ENCODE measurements around the gene NR2C2.

NR2C2 gene

DNA sequence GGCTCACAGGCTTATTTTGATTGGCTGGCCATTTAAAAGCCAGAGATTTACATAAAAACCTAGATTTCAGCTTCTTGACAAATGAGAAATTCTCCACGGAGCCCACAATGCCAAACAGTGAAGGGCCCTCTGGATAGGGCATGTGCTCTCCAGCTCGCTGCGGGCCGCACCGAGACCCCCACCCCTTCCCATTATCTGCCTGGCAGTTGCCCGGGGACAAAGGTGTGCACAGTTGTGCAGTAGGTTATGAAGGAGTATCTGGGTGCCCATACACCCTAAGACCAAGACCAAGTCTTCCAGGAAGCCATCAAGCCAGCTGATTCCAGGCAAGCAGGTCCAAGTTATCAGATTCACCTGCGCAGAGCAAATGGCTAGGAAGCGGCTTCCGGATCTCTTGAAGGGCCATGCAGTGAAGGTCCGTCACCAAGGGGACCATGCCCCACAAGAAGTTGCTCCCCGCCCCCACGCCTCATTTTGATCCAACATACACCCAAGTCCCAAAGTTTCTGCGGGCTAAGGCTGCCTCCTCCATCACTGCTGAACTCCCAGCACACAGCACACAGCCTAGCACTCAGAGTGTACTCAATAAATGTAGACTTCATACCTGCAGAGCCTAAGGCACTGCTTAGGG, 116.4 kb downstream of the NR2C2 start:
- no peak for DNase-seq (ENCODE audit: low spot score)

DNA sequence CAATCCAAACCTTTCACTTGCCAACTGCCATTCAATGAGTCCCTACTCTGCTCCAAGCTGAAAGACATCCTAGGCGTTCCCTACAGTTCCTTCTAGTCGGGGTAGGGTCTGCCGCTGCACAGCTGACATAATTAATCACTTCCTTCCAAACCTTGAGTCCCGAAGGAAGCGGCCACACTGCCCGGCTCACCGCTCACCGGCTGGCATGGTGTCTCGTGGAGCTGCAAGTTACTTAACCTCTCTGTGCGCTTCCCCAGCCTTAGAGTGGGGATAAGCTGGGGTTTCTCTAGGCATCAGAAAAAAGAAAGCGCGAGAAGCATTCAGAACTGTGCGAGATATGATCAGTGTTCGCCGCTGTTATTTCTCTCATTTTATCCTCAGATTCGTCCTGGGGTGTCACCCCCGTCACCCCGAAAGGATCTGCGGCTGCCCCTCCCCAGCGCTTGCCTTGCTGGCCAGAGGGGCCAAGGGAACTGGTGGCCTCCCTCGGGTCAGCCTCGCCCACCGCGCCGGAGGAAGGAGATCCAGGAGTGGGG, 117.0 kb downstream of the NR2C2 start:
- DNase-seq (ENCODE audit: low spot score): peak; percentile 56

DNA sequence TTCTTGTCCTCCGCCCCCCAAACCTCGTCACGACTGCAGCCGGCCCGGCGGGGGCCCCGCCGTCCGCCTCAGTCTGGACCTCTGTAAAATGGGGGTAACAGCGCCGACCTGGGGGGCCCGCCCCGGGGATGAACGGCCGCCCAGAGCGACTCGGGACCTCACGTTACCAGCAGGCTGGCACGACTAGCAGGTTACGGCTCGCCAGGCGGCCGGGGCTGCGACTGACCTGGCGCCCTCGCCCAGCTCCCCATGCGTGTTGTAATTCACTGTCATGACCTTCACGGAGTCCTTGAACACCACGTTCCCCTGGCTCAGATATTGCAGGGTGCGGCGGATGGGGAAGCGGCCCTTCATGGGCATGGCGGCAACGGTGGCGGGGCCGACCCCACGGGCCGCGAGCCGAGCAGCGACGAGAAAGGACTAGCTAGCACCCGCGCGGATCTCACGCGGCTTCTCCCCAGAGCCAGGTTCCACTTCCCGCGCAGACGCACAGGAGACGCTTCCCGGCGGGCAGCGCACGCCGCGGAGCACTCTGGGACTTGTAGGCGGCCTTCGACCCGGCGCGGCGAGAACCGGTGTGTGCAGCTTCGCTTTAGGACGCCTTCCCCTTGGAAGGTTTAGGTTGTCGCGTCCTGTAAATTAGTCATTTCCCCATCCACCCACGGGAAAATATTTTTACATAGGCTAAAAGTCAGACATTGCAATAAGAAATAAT, 117.6 kb downstream of the NR2C2 start, which contains the start of gene MRPS25:
Gene MRPS25, minus strand, starts transcription at position 481 of the 715 bp plus-strand sequence. Its CDS starts 121 bp downstream, at position 360.
- peak; percentile 95 for DNase-seq (ENCODE audit: low spot score)

DNA sequence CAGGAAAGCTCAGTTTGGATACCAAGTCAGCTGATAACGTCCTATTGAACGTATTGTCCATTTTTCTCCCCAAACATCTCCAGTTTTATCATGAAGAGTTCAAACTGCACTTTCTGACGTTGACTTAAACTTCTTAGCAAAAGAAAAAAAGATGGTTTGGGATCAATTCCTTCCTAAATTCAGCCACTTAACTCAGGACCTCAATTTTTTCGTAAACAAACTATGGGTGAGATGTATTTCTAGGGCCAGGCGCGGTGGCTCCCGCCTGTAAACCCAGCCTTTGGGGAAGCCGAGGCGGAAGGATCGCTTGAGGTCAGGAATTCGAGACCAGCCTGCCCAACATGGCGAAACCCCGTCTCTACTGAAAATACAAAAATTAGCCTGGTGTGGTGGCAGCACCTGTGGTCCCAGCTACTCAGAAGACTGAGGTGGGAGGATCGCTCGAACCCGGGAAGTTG, 118.2 kb downstream of the NR2C2 start:
- no peak for DNase-seq (ENCODE audit: low spot score)

DNA sequence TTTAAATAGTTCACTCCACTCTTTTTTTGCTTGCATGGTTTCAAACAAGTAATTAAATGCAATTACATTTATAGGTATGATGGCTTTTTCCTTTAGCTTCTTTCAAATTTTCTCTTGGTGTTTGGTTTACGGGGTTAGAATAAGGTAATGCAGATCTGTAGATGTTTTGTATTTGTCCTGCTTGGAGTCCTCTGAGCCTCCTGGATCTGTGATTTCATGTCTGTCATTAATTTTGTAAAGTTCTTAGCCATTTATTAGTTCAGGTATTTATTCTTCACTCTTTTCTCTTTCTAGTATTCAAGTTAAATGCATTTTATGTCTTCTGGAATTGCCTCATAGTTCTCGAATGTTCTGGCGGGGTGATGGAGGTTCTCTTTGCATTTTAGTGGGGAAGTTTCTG, 119.1 kb downstream of the NR2C2 start:
- no peak for DNase-seq (ENCODE audit: low spot score)

DNA sequence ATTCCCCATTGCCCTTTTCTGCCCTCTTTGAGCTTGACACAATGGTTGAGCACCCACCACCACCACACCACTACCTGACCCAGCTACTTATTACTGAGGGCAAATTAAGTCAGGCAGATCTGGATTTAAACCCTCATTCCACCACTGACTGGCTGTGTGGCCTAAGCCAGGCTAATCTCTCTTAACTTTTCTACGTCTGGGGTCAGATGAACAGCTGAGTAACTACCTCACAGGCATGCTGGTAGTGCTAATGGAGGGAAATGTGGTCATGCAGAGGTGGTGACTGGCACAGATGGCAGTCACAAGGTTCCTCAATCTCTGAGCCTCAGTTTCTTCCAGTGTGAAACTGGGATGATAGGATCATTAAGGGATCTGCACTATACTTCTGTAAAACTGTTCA, 122.1 kb downstream of the NR2C2 start:
- DNase-seq (ENCODE audit: low spot score): no peak

DNA sequence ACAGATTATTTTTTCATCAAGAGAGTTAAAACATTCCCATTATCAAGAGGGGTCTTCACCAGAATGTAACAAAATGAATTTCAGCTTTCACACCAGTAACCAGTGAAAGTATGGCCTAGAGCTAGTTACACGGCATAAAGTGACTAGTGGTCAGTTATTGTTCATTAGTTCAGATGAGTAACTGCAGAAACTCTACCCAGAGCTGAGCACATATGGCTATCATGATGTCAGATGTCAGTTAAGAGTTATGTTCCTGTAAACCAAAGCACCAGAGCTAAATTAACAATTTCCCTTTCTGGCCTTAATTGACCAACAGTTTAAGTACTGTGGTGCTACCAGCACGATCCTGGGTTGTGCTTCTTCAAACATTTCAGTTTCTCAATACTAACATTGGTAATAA, 124.3 kb downstream of the NR2C2 start:
- no peak for DNase-seq (ENCODE audit: low spot score)

DNA sequence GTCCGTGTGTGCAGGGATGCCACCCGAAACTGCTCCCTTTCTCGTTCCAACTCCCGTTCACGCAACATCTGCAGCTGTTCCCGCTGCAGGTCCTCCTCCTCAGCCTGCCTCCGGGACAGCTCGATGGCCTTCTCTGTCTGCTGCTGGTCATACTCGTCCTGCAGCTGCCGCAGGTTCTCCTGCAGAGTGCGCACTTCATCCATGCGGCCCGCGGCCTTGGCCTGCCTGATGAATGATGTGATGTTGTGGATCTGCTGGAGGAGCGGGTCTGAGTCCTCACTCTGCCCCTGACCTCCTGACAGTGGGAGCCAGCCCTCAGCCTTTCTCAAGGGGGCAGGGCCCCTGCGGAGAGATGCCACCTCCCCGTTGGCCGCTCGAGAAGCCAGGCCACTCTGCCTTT, 127.1 kb downstream of the NR2C2 start:
- DNase-seq (ENCODE audit: low spot score): no peak

DNA sequence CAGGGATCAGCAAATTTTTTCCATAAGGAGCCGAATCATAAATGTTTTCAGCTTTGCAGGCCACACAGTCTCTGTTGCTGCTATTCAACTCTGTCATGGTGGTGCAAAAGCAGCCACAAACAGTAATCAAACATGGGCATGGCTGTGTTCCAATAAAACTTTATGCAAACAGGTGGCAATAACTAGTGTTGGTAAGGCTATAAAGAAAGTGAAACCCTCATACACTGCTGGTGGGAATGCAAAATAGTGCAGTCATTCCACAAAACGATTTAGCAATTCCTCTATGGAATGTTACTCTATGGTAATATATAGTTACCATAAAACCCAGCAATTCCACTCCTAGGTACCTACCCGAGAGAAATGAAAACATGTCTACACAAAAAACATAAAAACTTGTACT, 131.7 kb downstream of the NR2C2 start:
- DNase-seq (ENCODE audit: low spot score): no peak

DNA sequence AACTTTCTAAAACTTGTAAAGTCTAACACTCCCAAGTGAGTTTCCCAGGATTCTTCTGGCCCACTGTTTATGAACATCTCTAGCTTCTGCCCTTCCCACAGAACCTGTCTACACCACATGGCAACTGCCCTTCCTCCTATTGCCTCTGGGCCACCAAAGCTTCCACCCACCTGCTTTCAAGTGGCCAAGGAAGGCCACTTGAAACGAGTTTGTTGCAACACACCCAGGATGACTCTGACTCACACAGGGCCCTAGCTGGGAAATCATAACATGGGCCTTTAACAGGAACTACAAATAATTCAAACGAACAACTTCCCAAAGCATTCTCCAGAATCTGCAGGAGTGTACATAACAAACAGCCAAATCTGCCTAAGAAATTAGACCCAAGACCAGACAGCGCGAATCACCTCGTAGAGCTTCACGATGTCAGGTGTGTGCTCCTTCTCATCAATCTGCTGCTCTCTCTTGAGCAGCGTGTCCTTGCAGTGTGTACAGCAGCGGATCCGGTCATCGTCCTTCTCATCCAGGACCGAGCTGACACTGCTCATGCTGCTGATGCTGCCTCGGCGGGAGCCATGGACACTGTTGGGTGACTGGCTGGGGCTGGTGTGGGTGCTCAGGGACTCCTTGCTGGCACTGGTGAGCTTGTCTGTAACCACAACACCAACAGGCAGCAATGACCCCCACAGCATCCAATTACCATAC, 134.7 kb downstream of the NR2C2 start:
- peak; percentile 10 for DNase-seq (ENCODE audit: low spot score)

DNA sequence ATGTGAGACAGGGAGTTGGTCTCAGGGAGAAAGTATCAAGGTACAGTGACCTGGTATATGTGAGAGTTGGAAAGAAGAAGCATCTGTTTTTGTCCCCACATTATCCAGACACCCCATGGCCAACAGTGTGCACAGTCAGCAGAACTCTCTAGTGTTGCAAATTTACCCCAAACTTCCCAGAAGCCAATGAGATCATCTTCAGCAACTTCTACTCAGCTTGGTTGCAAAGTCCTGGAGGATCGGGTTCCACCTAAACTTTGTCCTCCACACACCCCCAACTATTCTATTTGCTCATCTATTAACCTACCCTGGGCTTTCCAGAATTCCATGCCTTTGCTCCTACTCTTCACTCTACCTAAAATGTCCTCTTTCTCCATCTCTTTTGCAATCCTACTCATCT, 135.9 kb downstream of the NR2C2 start:
- no peak for DNase-seq (ENCODE audit: low spot score)

DNA sequence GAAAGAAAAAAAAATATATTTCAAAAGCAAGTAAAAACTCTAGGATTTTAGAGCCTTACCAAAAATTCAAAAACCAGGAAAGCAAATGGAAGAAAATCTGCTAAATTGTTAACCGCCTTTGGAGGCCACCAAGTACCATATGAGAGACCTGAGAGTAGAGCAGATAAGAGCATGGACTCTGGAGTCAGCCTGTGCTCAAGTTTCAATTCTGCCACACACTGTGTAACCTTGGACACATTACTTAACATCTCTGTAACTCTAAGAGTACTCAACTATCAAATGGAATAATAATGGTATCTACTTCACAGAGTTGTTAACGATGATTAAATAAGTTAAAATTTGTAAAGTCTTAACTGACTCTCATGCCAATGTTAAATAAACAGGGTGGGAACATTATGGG, 138.9 kb downstream of the NR2C2 start:
- no peak for DNase-seq (ENCODE audit: low spot score)

DNA sequence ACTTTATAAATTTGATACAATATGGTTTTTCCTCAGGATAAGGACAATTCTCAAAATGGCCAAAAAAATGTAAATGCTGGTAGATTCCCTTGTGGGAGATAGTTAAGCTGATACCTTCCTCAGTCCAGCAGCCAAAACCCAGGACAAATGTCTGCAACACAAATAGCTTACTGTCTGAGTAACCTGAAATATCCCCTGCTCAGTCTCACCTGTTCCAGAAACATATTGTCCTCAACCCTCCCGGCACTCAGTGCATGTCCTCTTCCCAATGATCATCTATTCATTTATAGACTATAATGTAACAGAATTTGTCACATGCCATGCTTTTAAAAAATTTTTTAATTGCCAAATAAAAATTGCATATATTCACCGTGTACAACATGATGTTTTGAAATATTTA, 139.3 kb downstream of the NR2C2 start:
- DNase-seq (ENCODE audit: low spot score): no peak

DNA sequence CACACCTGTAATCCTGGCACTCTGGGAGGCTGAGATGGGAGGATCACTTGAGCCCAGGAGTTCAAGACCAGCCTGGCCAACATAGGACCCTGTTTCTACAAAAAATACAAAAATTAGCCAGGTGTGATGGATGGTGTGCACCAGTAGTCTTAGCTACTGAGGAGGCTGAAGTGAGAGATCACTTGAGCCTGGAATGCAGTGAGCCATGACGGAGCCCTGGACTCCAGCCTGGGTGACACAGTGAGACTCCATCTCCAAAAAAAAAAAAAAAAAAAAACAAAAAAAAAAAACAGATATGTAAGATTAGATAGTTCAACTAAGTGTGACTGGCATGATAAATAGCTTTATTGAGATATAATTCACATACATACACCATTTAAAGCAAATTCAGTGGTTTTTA, 141.8 kb downstream of the NR2C2 start:
- peak; percentile 11 for DNase-seq (ENCODE audit: low spot score)

DNA sequence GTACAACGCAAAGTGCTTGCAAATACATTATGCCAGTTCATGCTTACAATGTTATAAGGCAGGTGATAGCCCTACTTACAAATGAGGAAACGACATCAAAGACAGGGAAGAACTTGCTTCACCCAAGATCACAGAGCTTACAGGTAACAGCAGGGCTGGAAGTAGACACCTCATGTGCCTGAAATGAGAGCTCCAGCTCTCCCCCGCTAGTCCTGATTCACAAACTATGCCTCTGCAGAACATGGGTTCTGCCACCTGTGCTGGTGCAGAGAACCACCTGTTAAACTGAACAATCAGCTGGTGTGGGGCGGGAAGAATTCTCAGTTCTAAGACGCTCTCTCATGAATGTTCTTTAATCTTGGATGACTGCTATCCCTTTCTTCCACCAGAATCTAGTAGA, 144.2 kb downstream of the NR2C2 start:
- no peak for DNase-seq (ENCODE audit: low spot score)

DNA sequence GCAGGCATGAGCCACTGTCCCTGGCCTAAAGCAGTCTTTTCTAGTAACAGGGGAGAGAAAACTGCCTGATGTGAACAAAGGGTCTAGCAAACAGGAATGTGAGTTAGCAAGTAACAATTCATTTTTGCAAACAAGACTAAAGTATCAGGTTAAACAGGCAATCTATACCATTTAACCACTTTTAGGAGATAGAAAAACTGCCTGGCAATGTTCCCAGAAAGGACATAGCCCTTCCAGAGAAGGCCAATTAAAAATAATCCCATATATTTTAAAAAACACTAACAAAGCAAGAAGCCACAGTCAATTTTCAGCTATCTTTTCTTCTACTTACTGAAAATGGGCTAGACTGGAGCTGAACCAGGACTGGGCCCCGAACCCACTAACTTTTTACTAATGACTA, 145.3 kb downstream of the NR2C2 start:
- no peak for DNase-seq (ENCODE audit: low spot score)

DNA sequence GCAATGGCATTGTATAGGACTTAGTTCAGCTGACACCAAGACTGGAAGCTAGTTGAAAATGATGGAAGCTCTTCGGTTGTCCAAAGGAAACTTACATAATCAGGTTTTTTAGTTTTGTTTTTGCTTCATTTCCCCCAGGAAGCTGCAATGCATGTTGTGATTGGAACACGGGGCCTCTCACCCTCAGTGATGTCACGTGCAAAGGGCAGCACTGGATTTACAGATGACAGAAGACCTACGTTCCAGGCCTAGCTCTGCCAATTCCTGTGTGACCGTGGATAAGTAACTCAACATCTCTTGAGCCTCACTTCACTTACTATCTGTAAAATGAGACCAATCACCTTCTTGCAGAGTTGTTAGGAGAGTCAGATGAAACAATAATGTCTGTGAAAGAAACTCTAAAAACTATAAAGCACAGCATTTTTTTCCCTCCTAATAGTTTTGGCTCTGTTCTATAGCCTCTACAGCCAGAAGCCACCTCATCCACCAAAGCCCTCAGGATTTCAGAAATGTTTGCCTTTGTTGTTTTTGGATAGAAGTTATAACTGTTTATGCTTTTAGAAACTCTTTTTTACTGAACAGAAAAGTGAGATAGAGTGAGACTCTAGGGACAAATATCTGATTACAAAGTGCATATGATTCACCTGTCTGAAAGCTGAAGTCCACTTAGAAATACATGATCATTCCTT, 146.9 kb downstream of the NR2C2 start:
- no peak for DNase-seq (ENCODE audit: low spot score)

DNA sequence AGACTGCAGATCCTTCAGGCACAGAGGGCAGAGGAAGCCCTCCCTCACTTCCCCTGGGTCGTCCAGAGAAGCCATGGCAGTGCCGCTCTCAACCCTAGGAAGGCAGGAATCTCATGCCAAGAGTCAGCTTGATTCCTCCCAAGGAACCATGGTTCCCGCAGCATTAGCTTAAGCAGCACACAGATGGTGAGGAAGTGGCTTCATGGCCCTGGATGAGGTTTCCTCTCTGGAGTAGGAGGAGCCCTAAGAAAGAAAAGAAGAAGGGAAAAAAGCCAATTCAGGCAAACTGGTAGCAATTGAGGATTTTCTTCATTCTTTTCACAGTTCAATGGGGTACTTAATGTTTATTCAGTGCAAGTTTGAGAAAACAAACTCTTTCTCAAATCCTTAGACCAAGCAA, 148.7 kb downstream of the NR2C2 start:
- no peak for DNase-seq (ENCODE audit: low spot score)

DNA sequence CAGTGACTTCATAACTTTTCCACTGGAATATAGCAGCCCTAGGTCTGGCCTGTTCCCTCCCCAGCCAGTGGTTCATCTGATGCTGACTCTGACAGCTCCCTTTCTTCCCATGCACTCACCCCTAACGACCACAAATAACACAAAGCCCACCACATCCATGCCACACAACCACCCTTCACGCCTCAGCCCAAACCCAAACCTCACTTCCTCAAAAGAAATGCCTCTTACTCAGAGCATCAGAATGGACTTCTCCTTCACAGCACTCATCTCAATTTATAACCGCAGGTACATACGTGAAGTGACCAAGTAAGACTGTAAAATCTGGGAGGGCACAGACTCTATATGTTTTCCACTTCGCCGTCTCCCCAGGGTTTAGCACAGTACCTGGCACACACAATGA, 150.5 kb downstream of the NR2C2 start:
- peak; percentile 79 for DNase-seq (ENCODE audit: low spot score)
